ENCODE data around the gene NFIC.

The NFIC gene

GRCh38 chr19:3321696-3322095 lies 44.7 kb upstream of the NFIC start:
- TF ChIP-seq, protein P1, sequence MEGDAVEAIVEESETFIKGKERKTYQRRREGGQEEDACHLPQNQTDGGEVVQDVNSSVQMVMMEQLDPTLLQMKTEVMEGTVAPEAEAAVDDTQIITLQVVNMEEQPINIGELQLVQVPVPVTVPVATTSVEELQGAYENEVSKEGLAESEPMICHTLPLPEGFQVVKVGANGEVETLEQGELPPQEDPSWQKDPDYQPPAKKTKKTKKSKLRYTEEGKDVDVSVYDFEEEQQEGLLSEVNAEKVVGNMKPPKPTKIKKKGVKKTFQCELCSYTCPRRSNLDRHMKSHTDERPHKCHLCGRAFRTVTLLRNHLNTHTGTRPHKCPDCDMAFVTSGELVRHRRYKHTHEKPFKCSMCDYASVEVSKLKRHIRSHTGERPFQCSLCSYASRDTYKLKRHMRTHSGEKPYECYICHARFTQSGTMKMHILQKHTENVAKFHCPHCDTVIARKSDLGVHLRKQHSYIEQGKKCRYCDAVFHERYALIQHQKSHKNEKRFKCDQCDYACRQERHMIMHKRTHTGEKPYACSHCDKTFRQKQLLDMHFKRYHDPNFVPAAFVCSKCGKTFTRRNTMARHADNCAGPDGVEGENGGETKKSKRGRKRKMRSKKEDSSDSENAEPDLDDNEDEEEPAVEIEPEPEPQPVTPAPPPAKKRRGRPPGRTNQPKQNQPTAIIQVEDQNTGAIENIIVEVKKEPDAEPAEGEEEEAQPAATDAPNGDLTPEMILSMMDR (IDR thresholded peaks at IDR 0.05; ENCODE audit: insufficient read depth, low read length, missing control alignments), result no peak
- ChIA-PET CTCF (interaction anchor here (1.2 to 1.8 kb wide), 2 partner anchors 149 to 151 kb away, joined by 4 to 11 read pairs; no protein-coding TSS in a partner anchor), POLR2A (no interaction called here)

DNA sequence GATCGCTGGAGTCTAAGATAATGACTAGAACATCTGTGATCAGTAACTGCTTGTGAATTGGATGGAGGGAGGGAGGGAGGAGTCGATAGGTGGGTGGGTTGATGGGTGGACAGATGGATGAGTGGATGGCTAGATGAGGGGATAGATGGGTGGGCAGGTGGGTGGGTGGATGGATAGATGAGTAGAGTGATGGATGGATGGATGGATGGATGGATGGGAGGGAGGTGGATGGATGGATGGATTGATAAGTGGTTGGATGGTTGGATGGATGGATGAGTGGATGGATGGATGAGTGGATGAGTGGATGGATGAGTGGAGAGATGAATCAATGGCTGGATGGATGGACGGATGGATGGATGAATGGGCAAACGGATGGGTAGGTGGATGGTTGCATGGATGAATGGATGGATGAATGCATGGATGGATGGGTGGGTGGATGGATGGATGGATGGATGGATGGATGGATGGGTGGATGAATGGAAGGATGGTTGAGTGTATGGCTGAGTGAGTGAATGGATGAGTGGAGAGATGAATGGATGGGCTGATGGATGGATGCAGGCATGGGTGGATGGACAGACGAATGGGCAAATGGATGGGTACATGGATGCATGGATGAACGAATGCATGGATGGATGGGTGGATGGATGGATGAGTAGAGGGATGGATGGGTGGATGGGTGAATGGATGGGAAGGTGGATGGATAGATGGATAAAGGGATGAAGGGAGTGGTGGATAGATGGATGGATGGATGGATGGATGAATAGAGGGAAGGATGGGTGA lies 44.0 kb upstream of the NFIC start:
- TF ChIP-seq, protein P1 (IDR thresholded peaks at IDR 0.05; ENCODE audit: insufficient read depth, low read length, missing control alignments), result no peak
- no peak overlapping the region for H3K4me3 ChIP-seq (ENCODE audit: low read depth, low read length)
- CTCF ChIA-PET, result interaction anchor here (1.2 to 1.8 kb wide), 2 partner anchors 149 to 150 kb away, joined by 4 to 11 read pairs; no protein-coding TSS in a partner anchor
- POLR2A ChIA-PET, result no interaction called here
- DNase-seq (ENCODE audit: low read depth, low spot score), result no peak

More at GRCh38 chr19:3321696-3322095, 44.7 kb upstream of the NFIC start:
- no peak for DNase-seq (ENCODE audit: low read depth, low spot score)
- no peak overlapping the region for H3K4me3 ChIP-seq (ENCODE audit: low read depth, low read length)

GRCh38 chr19:3323026-3323425 lies 43.4 kb upstream of the NFIC start:
- TF ChIP-seq, protein P1 (IDR thresholded peaks at IDR 0.05; ENCODE audit: insufficient read depth, low read length, missing control alignments), result no peak
- POLR2A ChIA-PET, result no interaction called here
- CTCF ChIA-PET, result interaction anchor here (0.8 to 1.5 kb wide), 8 partner anchors 7 to 165 kb away, joined by 3 to 18 read pairs (median 4); no protein-coding TSS in a partner anchor
- DNase-seq (ENCODE audit: low read depth, low spot score), result no peak
- no peak overlapping the region for H3K4me3 ChIP-seq (ENCODE audit: low read depth, low read length)

DNA sequence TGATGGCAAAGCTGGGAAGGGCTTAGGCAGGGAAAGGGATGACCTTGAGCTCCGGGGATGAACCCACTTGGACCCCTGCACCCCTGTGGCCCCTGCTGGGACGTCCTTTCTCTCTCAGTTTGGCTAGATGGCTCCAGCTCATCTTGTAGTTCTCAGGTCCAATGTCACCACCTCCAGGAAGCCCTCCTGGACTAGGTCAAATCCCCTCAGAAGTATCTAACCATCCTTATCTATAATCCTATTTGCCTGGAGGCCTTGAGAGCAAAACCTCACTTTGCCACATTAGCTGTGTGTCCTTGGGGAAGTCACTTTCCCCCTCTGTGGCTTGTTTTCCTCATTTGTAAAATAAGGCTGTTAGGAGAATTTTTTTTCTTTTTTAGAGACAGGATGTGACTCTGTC lies 42.7 kb upstream of the NFIC start:
- TF ChIP-seq, protein P1 (IDR thresholded peaks at IDR 0.05; ENCODE audit: insufficient read depth, low read length, missing control alignments), result no peak
- ChIA-PET POLR2A (no interaction called here), CTCF (interaction anchor here (0.8 to 1.5 kb wide), 8 partner anchors 8 to 164 kb away, joined by 3 to 18 read pairs (median 4); no protein-coding TSS in a partner anchor)
- no peak for DNase-seq (ENCODE audit: low read depth, low spot score)
- no peak overlapping the region for H3K4me3 ChIP-seq (ENCODE audit: low read depth, low read length)

DNA sequence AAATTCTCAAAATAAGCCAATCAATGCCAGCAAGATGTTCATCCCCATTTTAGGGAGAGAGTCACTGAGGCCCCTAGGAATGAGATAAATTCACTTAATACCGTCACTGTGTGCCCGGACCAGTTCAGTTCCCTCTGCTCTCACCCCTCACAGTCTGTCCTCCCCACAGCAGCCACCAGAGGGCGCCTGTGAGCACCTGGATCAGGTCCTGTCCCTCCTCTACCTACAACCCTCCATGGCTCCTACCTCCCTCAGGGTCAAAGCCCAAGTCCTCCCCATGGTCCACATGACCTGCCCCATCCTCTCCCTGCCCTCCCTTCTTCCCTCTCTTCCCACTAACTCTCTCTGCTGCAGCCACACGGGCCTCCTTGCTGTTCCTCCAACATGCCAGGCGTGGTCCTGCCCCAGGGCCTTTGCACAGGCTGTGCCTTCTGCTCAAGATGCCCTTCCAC lies 42.0 kb upstream of the NFIC start:
- no peak for DNase-seq (ENCODE audit: low read depth, low spot score)
- no peak overlapping the region for H3K4me3 ChIP-seq (ENCODE audit: low read depth, low read length)
- CTCF ChIA-PET, result interaction anchor here (1.3 to 6.7 kb wide), 7 partner anchors 11 to 163 kb away, joined by 5 to 117 read pairs (median 22); partner anchors contain the start of gene SMIM44
- TF ChIP-seq, protein P1 (IDR thresholded peaks at IDR 0.05; ENCODE audit: insufficient read depth, low read length, missing control alignments), result peak; percentile 78
- POLR2A ChIA-PET, result no interaction called here

DNA sequence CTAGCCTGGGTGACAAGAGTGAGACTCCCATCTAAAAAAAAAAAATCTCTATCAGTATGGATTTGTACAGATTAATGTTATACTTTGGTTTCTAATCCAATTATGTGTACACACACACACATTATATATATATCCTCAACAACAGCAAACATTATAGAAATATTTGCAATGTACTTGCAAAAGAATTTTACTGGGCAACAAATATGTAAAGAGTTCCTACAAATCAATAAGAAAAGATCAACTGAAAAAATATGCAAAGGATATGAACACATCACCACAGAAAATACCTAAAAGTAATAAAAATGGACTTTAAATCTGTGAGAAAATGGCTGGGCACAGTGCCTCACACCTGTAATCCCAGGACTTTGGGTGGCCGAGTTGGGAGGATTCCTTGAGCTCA lies 40.9 kb upstream of the NFIC start:
- H3K4me3 ChIP-seq (ENCODE audit: low read depth, low read length), result no peak overlapping the region
- CTCF ChIA-PET, result interaction anchor here (0.7 to 6.7 kb wide), 11 partner anchors 10 to 186 kb away, joined by 3 to 117 read pairs (median 5); partner anchors contain the start of gene SMIM44
- DNase-seq (ENCODE audit: low read depth, low spot score), result no peak
- TF ChIP-seq, protein P1 (IDR thresholded peaks at IDR 0.05; ENCODE audit: insufficient read depth, low read length, missing control alignments), result no peak
- POLR2A ChIA-PET, result no interaction called here
